Measurements from ENCODE around the gene HDAC4.

The HDAC4 gene

GRCh38 chr2:239141021-239141760, 259.6 kb downstream of the HDAC4 start:
- no peak for TF ChIP-seq EZH2phosphoT487 (IDR thresholded peaks at IDR 0.05; ENCODE audit: borderline replicate concordance)
- no peak for TF ChIP-seq CTCF (conservative IDR thresholded peaks at IDR 0.05; ENCODE audit: low read length)
- Histone ChIP-seq H3K9me3 (ENCODE audit: insufficient read depth, low read depth, low read length) (no peaks in the 10 kb centered on the region), H3F3A (ENCODE audit: low read depth) (no peaks in the 10 kb centered on the region), H3K27me3 (ENCODE audit: insufficient read depth, low read length, poor library complexity, severe bottlenecking) (no peaks in the 10 kb centered on the region), H3K9me2 (replicated peaks; ENCODE audit: low read depth, low read length) (no peaks in the 10 kb centered on the region), H4K20me1 (ENCODE audit: insufficient read depth, low read length, poor library complexity, severe bottlenecking) (no peaks in the 10 kb centered on the region), H3K9ac (ENCODE audit: low read depth, low read length, poor library complexity, severe bottlenecking) (no peak overlapping the region), H2AFZ (ENCODE audit: low read length) (no peak overlapping the region), H3K4me1 (ENCODE audit: insufficient read depth, low read length, poor library complexity, severe bottlenecking) (peaks cover 4% of the 10 kb centered on the region), H3K36me3 (ENCODE audit: insufficient read depth, low read length) (peaks cover 28% of the 10 kb centered on the region; the same call in 1 of the 2 replicates), H3K79me2 (ENCODE audit: insufficient read depth, low read length) (no peaks in the 10 kb centered on the region), H3K4me3 (ENCODE audit: low read length, poor library complexity, severe bottlenecking) (no peak overlapping the region), H3K4me2 (ENCODE audit: low read depth, low read length, poor library complexity, severe bottlenecking) (no peak overlapping the region)

- no peaks in the 10 kb centered on the region for H3K9me2 ChIP-seq (replicated peaks; ENCODE audit: low read depth, low read length)
- no peak overlapping the region for H3K4me2 ChIP-seq (ENCODE audit: low read depth, low read length, poor library complexity, severe bottlenecking)
- H3F3A ChIP-seq (ENCODE audit: low read depth) = no peaks in the 10 kb centered on the region
- peaks cover 28% of the 10 kb centered on the region; the same call in 1 of the 2 replicates for H3K36me3 ChIP-seq (ENCODE audit: insufficient read depth, low read length)
- no peak overlapping the region for H3K9ac ChIP-seq (ENCODE audit: low read depth, low read length, poor library complexity, severe bottlenecking)
- no peak overlapping the region for H2AFZ ChIP-seq (ENCODE audit: low read length)
- TF ChIP-seq EZH2phosphoT487 (IDR thresholded peaks at IDR 0.05; ENCODE audit: borderline replicate concordance) (no peak), CTCF (conservative IDR thresholded peaks at IDR 0.05; ENCODE audit: low read length) (no peak)
- no peaks in the 10 kb centered on the region for H4K20me1 ChIP-seq (ENCODE audit: insufficient read depth, low read length, poor library complexity, severe bottlenecking)
- peaks cover 4% of the 10 kb centered on the region for H3K4me1 ChIP-seq (ENCODE audit: insufficient read depth, low read length, poor library complexity, severe bottlenecking)
- no peak overlapping the region for H3K4me3 ChIP-seq (ENCODE audit: low read length, poor library complexity, severe bottlenecking)
- H3K9me3 ChIP-seq (ENCODE audit: insufficient read depth, low read depth, low read length) = no peaks in the 10 kb centered on the region
- H3K27me3 ChIP-seq (ENCODE audit: insufficient read depth, low read length, poor library complexity, severe bottlenecking) = no peaks in the 10 kb centered on the region
- no peaks in the 10 kb centered on the region for H3K79me2 ChIP-seq (ENCODE audit: insufficient read depth, low read length)
Measured at GRCh38 chr2:239140346-239141020, 260.3 kb downstream of the HDAC4 start.

- TF ChIP-seq EZH2phosphoT487 (IDR thresholded peaks at IDR 0.05; ENCODE audit: borderline replicate concordance) (no peak), CTCF (conservative IDR thresholded peaks at IDR 0.05; ENCODE audit: low read length) (no peak)
- Histone ChIP-seq H3K79me2 (ENCODE audit: insufficient read depth, low read length) (no peaks in the 10 kb centered on the region), H3K27me3 (ENCODE audit: insufficient read depth, low read length, poor library complexity, severe bottlenecking) (no peaks in the 10 kb centered on the region), H3K4me2 (ENCODE audit: low read depth, low read length, poor library complexity, severe bottlenecking) (no peak overlapping the region), H3K9ac (ENCODE audit: low read depth, low read length, poor library complexity, severe bottlenecking) (no peak overlapping the region), H2AFZ (ENCODE audit: low read length) (no peak overlapping the region), H3K4me3 (ENCODE audit: low read length, poor library complexity, severe bottlenecking) (no peak overlapping the region), H3F3A (ENCODE audit: low read depth) (no peaks in the 10 kb centered on the region), H3K4me1 (ENCODE audit: insufficient read depth, low read length, poor library complexity, severe bottlenecking) (peaks cover 4% of the 10 kb centered on the region), H3K36me3 (ENCODE audit: insufficient read depth, low read length) (peaks cover 29% of the 10 kb centered on the region; the same call in 1 of the 2 replicates), H3K9me3 (ENCODE audit: insufficient read depth, low read depth, low read length) (no peaks in the 10 kb centered on the region), H3K9me2 (replicated peaks; ENCODE audit: low read depth, low read length) (no peaks in the 10 kb centered on the region), H4K20me1 (ENCODE audit: insufficient read depth, low read length, poor library complexity, severe bottlenecking) (no peaks in the 10 kb centered on the region)
Measured at GRCh38 chr2:239139566-239139965, 261.3 kb downstream of the HDAC4 start.

All from Loucy (cell line).